ENCODE data around the gene GLIS1.

- TF ChIP-seq CTCF (IDR thresholded peaks at IDR 0.05; ENCODE audit: low read depth, low read length) (no peak), POLR2A (IDR thresholded peaks at IDR 0.05; ENCODE audit: extremely low read depth, insufficient read length) (no peak)
Measured at GRCh38 chr1:53678046-53678445, 60.9 kb downstream of the GLIS1 start.

Measured in NB4 (cell line).